ENCODE measurements around the gene DBT. TPM values are rescaled to one million over a fixed set of nuclear protein-coding genes. Genes with fewer than 3 reads are reported as not detected.
"Not testable (repeated sequence)": the region's sequence is repeated elsewhere in the genome, so short reads cannot be mapped to it uniquely, and the experiment has no call there.

Gene DBT
- total and polyA plus RNA-seq, 2 donors (not counting 1 experiment from before 2014, with no cell fraction given): 2.6 to 15.1 TPM

DNA sequence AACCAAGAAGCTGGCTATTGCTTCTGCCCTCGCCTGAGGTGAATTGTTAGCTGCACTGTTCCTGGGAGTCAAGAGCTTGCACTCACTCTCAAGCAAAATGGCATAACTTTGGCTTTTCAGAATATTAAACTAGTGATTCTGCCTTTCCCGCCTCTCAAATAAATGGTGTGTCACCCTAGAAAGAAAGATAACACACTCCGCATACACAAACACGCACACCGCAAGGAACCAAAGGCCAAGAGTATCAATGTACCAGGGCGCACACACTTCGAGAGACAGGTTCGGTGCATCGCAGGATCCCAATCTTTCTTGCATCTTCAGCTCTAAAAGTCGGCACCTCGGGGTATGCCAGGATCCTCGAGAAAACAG is 15.9 kb upstream of the DBT start:
- ChIA-PET CTCF (interaction anchor here (0.6 to 2.0 kb wide), 6 partner anchors 16 to 202 kb away, joined by 3 to 8 read pairs (median 5); partner anchors contain the start of genes CDC14A and DBT), POLR2A (interaction anchor here (1.2 to 2.0 kb wide), 5 partner anchors 16 to 296 kb away, joined by 3 to 15 read pairs (median 8); partner anchors contain the start of genes DBT, SASS6, SLC35A3 and TRMT13)
- Histone ChIP-seq H3K27ac (ENCODE audit: low read length in 2 of 2) (peak overlapping the region; percentile 58 to 81), H3K27me3 (replicated peaks in 1 of 4; ENCODE audit: control extremely low read depth in 1 of 4, control insufficient read depth in 3 of 4, insufficient read depth in 4 of 4, low read length in 3 of 4) (no peaks in the 10 kb centered on the region), H3K36me3 (replicated peaks in 1 of 2; ENCODE audit: control extremely low read depth in 1 of 2, control insufficient read depth in 1 of 2, extremely low read depth in 1 of 2, insufficient read depth in 2 of 2, low read length in 1 of 2) (peaks cover 4 to 24% of the 10 kb centered on the region in 2 experiments), H3K4me2 (replicated peaks; ENCODE audit: low read depth, low read length, poor library complexity, severe bottlenecking) (peak overlapping the region; percentile 92), H3K9me3 (ENCODE audit: control extremely low read depth in 1 of 3, control insufficient read depth in 2 of 3, insufficient read depth in 1 of 3, low read length in 2 of 3) (no peaks in the 10 kb centered on the region), H3K4me3 (ENCODE audit: control extremely low read depth in 1 of 5, extremely low read depth in 1 of 5, insufficient read depth in 1 of 5, low read depth in 2 of 5, low read length in 4 of 5) (peak overlapping the region; percentile 74 to 98 (median 94)), H3K79me2 (ENCODE audit: control insufficient read depth, insufficient read depth, low read length) (peaks cover 43% of the 10 kb centered on the region), H4K20me1 (ENCODE audit: control insufficient read depth, insufficient read depth, low read length, poor library complexity, severe bottlenecking) (peaks cover 4% of the 10 kb centered on the region), H3K4me1 (ENCODE audit: control insufficient read depth in 2 of 2, insufficient read depth in 2 of 2, low read length in 2 of 2) (peaks cover 15 to 21% of the 10 kb centered on the region in 2 donors), H3K9ac (ENCODE audit: low read length) (peak overlapping the region; percentile 96), H2AFZ (ENCODE audit: insufficient read depth, low read depth, low read length, poor library complexity, severe bottlenecking) (peak overlapping the region; percentile 94)
- DNase-seq (no peak), ATAC-seq (ENCODE audit: low read depth) (peak; percentile 11)
- WGBS (ENCODE audit: insufficient coverage): 5% methylated on average over 10 of the region's 12 CpGs
- peak overlapping the region; percentile 98 for H3K27ac Mint-ChIP-seq
- peak overlapping the region; percentile 100 for H3K4me3 Mint-ChIP-seq
- H3K9me3 Mint-ChIP-seq (ENCODE audit: insufficient read depth): no peaks in the 10 kb centered on the region
- intact Hi-C loops (cut with micrococcal nuclease): loop anchor here (10.0 kb wide), 2 partner anchors 291 to 629 kb away; partner anchors contain the start of genes EXTL2 and SLC30A7
- peaks cover 36% of the 10 kb centered on the region for H3K4me1 Mint-ChIP-seq
- TF ChIP-seq, protein P1, sequence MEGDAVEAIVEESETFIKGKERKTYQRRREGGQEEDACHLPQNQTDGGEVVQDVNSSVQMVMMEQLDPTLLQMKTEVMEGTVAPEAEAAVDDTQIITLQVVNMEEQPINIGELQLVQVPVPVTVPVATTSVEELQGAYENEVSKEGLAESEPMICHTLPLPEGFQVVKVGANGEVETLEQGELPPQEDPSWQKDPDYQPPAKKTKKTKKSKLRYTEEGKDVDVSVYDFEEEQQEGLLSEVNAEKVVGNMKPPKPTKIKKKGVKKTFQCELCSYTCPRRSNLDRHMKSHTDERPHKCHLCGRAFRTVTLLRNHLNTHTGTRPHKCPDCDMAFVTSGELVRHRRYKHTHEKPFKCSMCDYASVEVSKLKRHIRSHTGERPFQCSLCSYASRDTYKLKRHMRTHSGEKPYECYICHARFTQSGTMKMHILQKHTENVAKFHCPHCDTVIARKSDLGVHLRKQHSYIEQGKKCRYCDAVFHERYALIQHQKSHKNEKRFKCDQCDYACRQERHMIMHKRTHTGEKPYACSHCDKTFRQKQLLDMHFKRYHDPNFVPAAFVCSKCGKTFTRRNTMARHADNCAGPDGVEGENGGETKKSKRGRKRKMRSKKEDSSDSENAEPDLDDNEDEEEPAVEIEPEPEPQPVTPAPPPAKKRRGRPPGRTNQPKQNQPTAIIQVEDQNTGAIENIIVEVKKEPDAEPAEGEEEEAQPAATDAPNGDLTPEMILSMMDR (IDR thresholded peaks at IDR 0.05): no peak
- no peak for TF ChIP-seq EZH2 (IDR thresholded peaks at IDR 0.05; ENCODE audit: borderline replicate concordance, insufficient read depth, low read depth, low read length, poor library complexity, severe bottlenecking)
- no peaks in the 10 kb centered on the region for H3K27me3 Mint-ChIP-seq

DNA sequence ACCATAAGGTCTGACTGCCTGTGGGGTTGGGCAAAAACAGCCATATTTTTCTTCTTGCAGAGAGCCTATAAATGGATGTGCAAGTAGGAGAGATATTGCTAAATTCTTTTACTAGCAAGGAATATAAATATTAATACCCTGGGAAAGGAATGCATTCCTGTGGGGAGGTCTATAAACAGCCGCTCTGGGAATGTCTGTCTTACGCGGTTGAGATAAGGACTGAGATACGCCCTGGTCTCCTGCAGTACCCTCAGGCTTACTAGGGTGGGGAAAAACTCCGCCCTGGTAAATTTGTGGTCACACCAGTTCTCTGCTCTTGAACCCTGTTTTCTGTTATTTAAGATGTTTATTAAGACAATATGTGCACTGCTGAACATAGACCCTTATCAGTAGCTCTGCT is 14.4 kb upstream of the DBT start:
- POLR2A ChIA-PET; H3K27ac ChIP-seq (ENCODE audit: low read length in 2 of 2); H3K9me3 ChIP-seq (ENCODE audit: control extremely low read depth in 1 of 3, control insufficient read depth in 2 of 3, insufficient read depth in 1 of 3, low read length in 2 of 3); DNase-seq; H2AFZ ChIP-seq (ENCODE audit: insufficient read depth, low read depth, low read length, poor library complexity, severe bottlenecking); ATAC-seq (ENCODE audit: low read depth); H3K9ac ChIP-seq (ENCODE audit: low read length); H3K4me3 Mint-ChIP-seq; H3K27me3 ChIP-seq (replicated peaks in 1 of 4; ENCODE audit: control extremely low read depth in 1 of 4, control insufficient read depth in 3 of 4, insufficient read depth in 4 of 4, low read length in 3 of 4); H3K4me3 ChIP-seq (ENCODE audit: control extremely low read depth in 1 of 5, extremely low read depth in 1 of 5, insufficient read depth in 1 of 5, low read depth in 2 of 5, low read length in 4 of 5); H3K9me3 Mint-ChIP-seq (ENCODE audit: insufficient read depth); H3K27ac Mint-ChIP-seq; H4K20me1 ChIP-seq (ENCODE audit: control insufficient read depth, insufficient read depth, low read length, poor library complexity, severe bottlenecking); H3K27me3 Mint-ChIP-seq; H3K4me2 ChIP-seq (replicated peaks; ENCODE audit: low read depth, low read length, poor library complexity, severe bottlenecking): not testable (repeated sequence)
- Histone ChIP-seq H3K79me2 (ENCODE audit: control insufficient read depth, insufficient read depth, low read length) (peaks cover 36% of the 10 kb centered on the region), H3K36me3 (replicated peaks in 1 of 2; ENCODE audit: control extremely low read depth in 1 of 2, control insufficient read depth in 1 of 2, extremely low read depth in 1 of 2, insufficient read depth in 2 of 2, low read length in 1 of 2) (peaks cover 0 to 15% of the 10 kb centered on the region in 2 experiments), H3K4me1 (ENCODE audit: control insufficient read depth in 2 of 2, insufficient read depth in 2 of 2, low read length in 2 of 2) (peaks cover 15 to 21% of the 10 kb centered on the region in 2 donors)
- intact Hi-C loops (cut with micrococcal nuclease): loop anchor here (10.0 kb wide), 2 partner anchors 289 to 631 kb away; partner anchors contain the start of genes EXTL2 and SLC30A7
- CTCF ChIA-PET: interaction anchor here (1.0 kb wide), 1 partner anchor 195 kb away, joined by 4 read pairs; no protein-coding TSS in a partner anchor
- peaks cover 30% of the 10 kb centered on the region for H3K4me1 Mint-ChIP-seq
- 95% methylated on average over 4 of the region's 5 CpGs for WGBS (ENCODE audit: insufficient coverage)

Data from B cell (primary cell).